ENCODE data around the gene ZFPM1.

ZFPM1 gene

GRCh38 chr16:88527937-88528743 lies 75.1 kb downstream of the ZFPM1 start:
- no peak for DNase-seq (ENCODE audit: low spot score)

GRCh38 chr16:88528902-88529318 lies 75.8 kb downstream of the ZFPM1 start:
- no peak for DNase-seq (ENCODE audit: low spot score)

- no peak for DNase-seq (ENCODE audit: low spot score)
These were observed 76.5 kb downstream of the ZFPM1 start for GRCh38 chr16:88529596-88529995.

GRCh38 chr16:88530051-88530857 lies 77.2 kb downstream of the ZFPM1 start:
- no peak for DNase-seq (ENCODE audit: low spot score)

- no peak for DNase-seq (ENCODE audit: low spot score)
These were observed 77.8 kb downstream of the ZFPM1 start for GRCh38 chr16:88530858-88531203.

GRCh38 chr16:88531346-88531745 lies 78.3 kb downstream of the ZFPM1 start:
- DNase-seq (ENCODE audit: low spot score) = no peak

- DNase-seq (ENCODE audit: low spot score) = no peak
These were observed 78.9 kb downstream of the ZFPM1 start for GRCh38 chr16:88531931-88532433.

GRCh38 chr16:88532434-88533241 lies 79.6 kb downstream of the ZFPM1 start:
- no peak for DNase-seq (ENCODE audit: low spot score)

GRCh38 chr16:88533381-88533917 lies 80.4 kb downstream of the ZFPM1 start:
- DNase-seq (ENCODE audit: low spot score) = no peak

- peak; percentile 90 for DNase-seq (ENCODE audit: low spot score)
These were observed 81.0 kb downstream of the ZFPM1 start for GRCh38 chr16:88533932-88534637.

- DNase-seq (ENCODE audit: low spot score) = no peak
These were observed 81.6 kb downstream of the ZFPM1 start for GRCh38 chr16:88534638-88535190.

GRCh38 chr16:88535191-88535856 lies 82.2 kb downstream of the ZFPM1 start:
- DNase-seq (ENCODE audit: low spot score) = no peak

GRCh38 chr16:88535857-88536222 lies 82.8 kb downstream of the ZFPM1 start:
- DNase-seq (ENCODE audit: low spot score) = no peak

- DNase-seq (ENCODE audit: low spot score) = no peak
These were observed 83.4 kb downstream of the ZFPM1 start for GRCh38 chr16:88536510-88536909.

- DNase-seq (ENCODE audit: low spot score) = no peak
These were observed 84.1 kb downstream of the ZFPM1 start for GRCh38 chr16:88536971-88537751.

GRCh38 chr16:88537859-88538258 lies 84.8 kb downstream of the ZFPM1 start:
- no peak for DNase-seq (ENCODE audit: low spot score)

GRCh38 chr16:88538366-88539060 lies 85.4 kb downstream of the ZFPM1 start:
- DNase-seq (ENCODE audit: low spot score) = peak; percentile 54

GRCh38 chr16:88539261-88539651 lies 86.2 kb downstream of the ZFPM1 start:
- DNase-seq (ENCODE audit: low spot score) = peak; percentile 46

Data from ecto neural progenitor cell (in vitro differentiated cells).